HEK293 (cell line): ENCODE results near the gene LSM7.

ENCODE experiments used
- CTCF ChIA-PET: fragments of 350-600 bp; formaldehyde crosslinking; extraction: SDS; loops from one replicate; lab custom pipeline; 2021; ENCODE audit warnings: antibody characterized with exemption; lab: Yijun Ruan, JAX
- POLR2A ChIA-PET: fragments of 300-600 bp; formaldehyde crosslinking; extraction: SDS; loops from one replicate; lab custom pipeline; 2020; ENCODE audit warnings: antibody characterized with exemption, inconsistent platforms; lab: Yijun Ruan, JAX
- H3K27ac ChIP-seq: fragments of 200-500 bp; sonication (Bioruptor generic); 2 replicates; pipeline ENCODE4 v1.5.1; 2014; ENCODE audit warnings: low read depth, low read length, control low read depth, inconsistent platforms; ENCODE audit errors: extremely low read depth
- H3K36me3 ChIP-seq, 2 experiments: fragments of 200-500 bp in 1 of 2; sonication (Bioruptor generic) in 1 of 2; 1 replicate in 1 of 2; 2 replicates in 1 of 2; pipeline ENCODE4 v1.5.1; 2014 to 2017; ENCODE audit warnings: inconsistent platforms in 2 of 2, low read length in 2 of 2; ENCODE audit not compliant: control insufficient read depth in 2 of 2, insufficient read depth in 1 of 2
- H3K4me1 ChIP-seq: fragments of 200-500 bp; sonication (Bioruptor generic); 2 replicates; pipeline ENCODE4 v1.5.1; 2014; ENCODE audit warnings: mild to moderate bottlenecking, low read length, inconsistent platforms; ENCODE audit not compliant: control insufficient read depth, insufficient read depth
- H3K4me3 ChIP-seq: 2 replicates; pipeline ENCODE4 v1.5.1; 2011; ENCODE audit warnings: low read depth, mild to moderate bottlenecking, control low read depth, low read length, moderate library complexity
- H3K9me3 ChIP-seq: fragments of 200-500 bp; sonication (Bioruptor generic); 2 replicates; pipeline ENCODE4 v1.5.1; 2014; ENCODE audit warnings: low read depth, low read length, inconsistent platforms; ENCODE audit not compliant: control insufficient read depth, insufficient read depth
- GLI2 ChIP-seq: fragments of 450-650 bp; formaldehyde crosslinking; IDR thresholded peaks from 2 replicates; pipeline ENCODE4; 2017; ENCODE audit warnings: missing biosample characterization, missing genetic modification characterization, low read depth, borderline replicate concordance
- HOXC10 ChIP-seq: sonication (generic); formaldehyde crosslinking; IDR thresholded peaks from 2 replicates; pipeline ENCODE4 v1.8.1; 2023; ENCODE audit warnings: mild to moderate bottlenecking, missing genetic modification reagents
- SP7 ChIP-seq: fragments of 450-650 bp; formaldehyde crosslinking; IDR thresholded peaks from 2 replicates; pipeline ENCODE4 v1.5.1; 2016; ENCODE audit warnings: missing biosample characterization, missing genetic modification characterization
- ZIC2 ChIP-seq: fragments of 450-650 bp; formaldehyde crosslinking; IDR thresholded peaks from 2 replicates; pipeline ENCODE4 v1.5.1; 2016; ENCODE audit warnings: missing biosample characterization, missing genetic modification characterization
- ZNF155 ChIP-seq: fragments of 450-650 bp; formaldehyde crosslinking; IDR thresholded peaks from 2 replicates; pipeline ENCODE4 v1.5.1; 2016; ENCODE audit warnings: missing biosample characterization, missing genetic modification characterization
- ZNF24 ChIP-seq: fragments of 450-650 bp; formaldehyde crosslinking; IDR thresholded peaks from 2 replicates; pipeline ENCODE4 v1.5.1; 2016; ENCODE audit warnings: missing biosample characterization, missing genetic modification characterization
- ZNF341 ChIP-seq: fragments of 450-650 bp; formaldehyde crosslinking; IDR thresholded peaks from 2 replicates; pipeline ENCODE4; 2016; ENCODE audit warnings: low read depth, missing biosample characterization, missing genetic modification characterization
- ZNF529 ChIP-seq: fragments of 450-650 bp; formaldehyde crosslinking; IDR thresholded peaks from 2 replicates; pipeline ENCODE4 v1.5.1; 2017; ENCODE audit warnings: missing genetic modification characterization, missing biosample characterization; ENCODE audit not compliant: insufficient replicate concordance
- ZNF548 ChIP-seq: fragments of 450-650 bp; formaldehyde crosslinking; IDR thresholded peaks from 2 replicates; pipeline ENCODE4 v1.5.1; 2016; ENCODE audit warnings: missing biosample characterization, missing genetic modification characterization
- ZNF558 ChIP-seq: fragments of 450-650 bp; formaldehyde crosslinking; IDR thresholded peaks from 2 replicates; pipeline ENCODE4 v1.5.1; 2016; ENCODE audit warnings: missing biosample characterization, missing genetic modification characterization
- ZNF600 ChIP-seq: fragments of 450-650 bp; formaldehyde crosslinking; IDR thresholded peaks from 2 replicates; pipeline ENCODE4 v1.5.1; 2016; ENCODE audit warnings: missing biosample characterization, missing genetic modification characterization
- ZNF768 ChIP-seq: fragments of 450-650 bp; formaldehyde crosslinking; IDR thresholded peaks from 2 replicates; pipeline ENCODE4 v1.5.1; 2018; ENCODE audit warnings: missing biosample characterization, mild to moderate bottlenecking, missing genetic modification characterization
- TF ChIP-seq, protein P1 (sequence below): fragments of 450-650 bp; formaldehyde crosslinking; IDR thresholded peaks from 2 replicates; pipeline ENCODE4 v1.5.1; 2016; ENCODE audit warnings: missing biosample characterization, missing genetic modification characterization
- TF ChIP-seq, protein P2 (sequence below): fragments of 450-650 bp; formaldehyde crosslinking; conservative IDR thresholded peaks from 2 replicates; pipeline ENCODE4 v1.5.1; 2016; ENCODE audit warnings: low read depth, missing biosample characterization, missing genetic modification characterization
- TF ChIP-seq, protein P3 (sequence below): fragments of 450-650 bp; formaldehyde crosslinking; optimal IDR thresholded peaks from 2 replicates; pipeline ENCODE3; 2016; ENCODE audit warnings: missing biosample characterization, mild to moderate bottlenecking, missing genetic modification characterization
- TF ChIP-seq, protein P4 (sequence below): fragments of 450-650 bp; formaldehyde crosslinking; IDR thresholded peaks from 2 replicates; pipeline ENCODE4 v1.5.1; 2016; ENCODE audit warnings: missing biosample characterization, missing genetic modification characterization
- TF ChIP-seq, protein P5 (sequence below): fragments of 450-650 bp; formaldehyde crosslinking; conservative IDR thresholded peaks from 2 replicates; pipeline ENCODE4 v1.5.1; 2016; ENCODE audit warnings: low read depth, missing biosample characterization, missing genetic modification characterization

The LSM7 gene

DNA sequence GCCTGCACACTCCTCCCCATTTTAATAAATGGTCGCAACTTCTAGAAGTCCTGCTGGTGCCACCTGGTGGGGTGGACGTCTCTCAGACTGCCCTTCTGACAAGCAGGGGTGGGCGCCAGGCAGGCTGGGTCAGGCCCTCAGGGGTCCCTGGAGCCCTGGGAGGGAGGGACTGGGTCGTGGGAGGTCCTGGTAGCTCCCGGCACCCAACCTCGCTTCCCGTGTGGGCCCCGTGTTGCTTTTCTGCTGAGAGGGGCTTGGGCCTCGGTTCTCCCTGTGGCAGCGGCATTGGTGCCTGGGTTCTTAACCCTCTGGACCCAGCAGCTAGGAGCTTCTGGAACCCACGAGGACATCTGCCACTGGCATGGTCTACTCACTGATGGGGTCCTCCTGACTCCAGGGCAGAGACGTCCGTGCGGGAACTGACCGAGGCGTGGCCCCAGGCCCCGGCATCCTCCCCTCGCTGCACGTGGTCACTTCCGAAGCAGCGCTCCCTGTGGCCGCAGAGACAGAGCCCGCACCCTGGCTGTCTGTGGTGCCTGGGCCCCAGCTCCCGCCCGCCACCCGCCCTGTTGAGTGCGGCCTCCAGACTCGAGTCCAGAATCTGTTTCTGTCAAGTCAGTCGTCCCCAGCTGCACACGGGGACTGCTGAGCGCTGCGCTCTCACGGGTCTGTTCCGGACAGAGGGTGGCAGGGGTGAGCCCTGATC, 25.7 kb upstream of the LSM7 start:
- no peak overlapping the region for H3K4me3 ChIP-seq
- ChIA-PET CTCF (interaction anchor here (0.6 kb wide), 1 partner anchor 81 kb away, joined by 3 read pairs; no protein-coding TSS in a partner anchor), POLR2A (no interaction called here)
- no peaks in the 10 kb centered on the region for H3K4me1 ChIP-seq
- TF ChIP-seq ZNF600 = no peak
- TF ChIP-seq, protein P1, sequence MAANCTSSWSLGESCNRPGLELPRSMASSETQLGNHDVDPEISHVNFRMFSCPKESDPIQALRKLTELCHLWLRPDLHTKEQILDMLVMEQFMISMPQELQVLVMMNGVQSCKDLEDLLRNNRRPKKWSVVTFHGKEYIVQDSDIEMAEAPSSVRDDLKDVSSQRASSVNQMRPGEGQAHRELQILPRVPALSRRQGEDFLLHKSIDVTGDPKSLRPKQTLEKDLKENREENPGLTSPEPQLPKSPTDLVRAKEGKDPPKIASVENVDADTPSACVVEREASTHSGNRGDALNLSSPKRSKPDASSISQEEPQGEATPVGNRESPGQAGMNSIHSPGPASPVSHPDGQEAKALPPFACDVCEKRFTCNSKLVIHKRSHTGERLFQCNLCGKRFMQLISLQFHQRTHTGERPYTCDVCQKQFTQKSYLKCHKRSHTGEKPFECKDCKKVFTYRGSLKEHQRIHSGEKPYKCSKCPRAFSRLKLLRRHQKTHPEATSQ = no peak
- TF ChIP-seq SP7 = no peak
- TF ChIP-seq, protein P2, sequence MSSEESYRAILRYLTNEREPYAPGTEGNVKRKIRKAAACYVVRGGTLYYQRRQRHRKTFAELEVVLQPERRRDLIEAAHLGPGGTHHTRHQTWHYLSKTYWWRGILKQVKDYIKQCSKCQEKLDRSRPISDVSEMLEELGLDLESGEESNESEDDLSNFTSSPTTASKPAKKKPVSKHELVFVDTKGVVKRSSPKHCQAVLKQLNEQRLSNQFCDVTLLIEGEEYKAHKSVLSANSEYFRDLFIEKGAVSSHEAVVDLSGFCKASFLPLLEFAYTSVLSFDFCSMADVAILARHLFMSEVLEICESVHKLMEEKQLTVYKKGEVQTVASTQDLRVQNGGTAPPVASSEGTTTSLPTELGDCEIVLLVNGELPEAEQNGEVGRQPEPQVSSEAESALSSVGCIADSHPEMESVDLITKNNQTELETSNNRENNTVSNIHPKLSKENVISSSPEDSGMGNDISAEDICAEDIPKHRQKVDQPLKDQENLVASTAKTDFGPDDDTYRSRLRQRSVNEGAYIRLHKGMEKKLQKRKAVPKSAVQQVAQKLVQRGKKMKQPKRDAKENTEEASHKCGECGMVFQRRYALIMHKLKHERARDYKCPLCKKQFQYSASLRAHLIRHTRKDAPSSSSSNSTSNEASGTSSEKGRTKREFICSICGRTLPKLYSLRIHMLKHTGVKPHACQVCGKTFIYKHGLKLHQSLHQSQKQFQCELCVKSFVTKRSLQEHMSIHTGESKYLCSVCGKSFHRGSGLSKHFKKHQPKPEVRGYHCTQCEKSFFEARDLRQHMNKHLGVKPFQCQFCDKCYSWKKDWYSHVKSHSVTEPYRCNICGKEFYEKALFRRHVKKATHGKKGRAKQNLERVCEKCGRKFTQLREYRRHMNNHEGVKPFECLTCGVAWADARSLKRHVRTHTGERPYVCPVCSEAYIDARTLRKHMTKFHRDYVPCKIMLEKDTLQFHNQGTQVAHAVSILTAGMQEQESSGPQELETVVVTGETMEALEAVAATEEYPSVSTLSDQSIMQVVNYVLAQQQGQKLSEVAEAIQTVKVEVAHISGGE (tag by site-specific recombination) = no peak
- TF ChIP-seq ZNF341 = no peak
- no peak for TF ChIP-seq ZNF24
- TF ChIP-seq ZIC2 (tag by site-specific recombination) = no peak
- TF ChIP-seq, protein P3, sequence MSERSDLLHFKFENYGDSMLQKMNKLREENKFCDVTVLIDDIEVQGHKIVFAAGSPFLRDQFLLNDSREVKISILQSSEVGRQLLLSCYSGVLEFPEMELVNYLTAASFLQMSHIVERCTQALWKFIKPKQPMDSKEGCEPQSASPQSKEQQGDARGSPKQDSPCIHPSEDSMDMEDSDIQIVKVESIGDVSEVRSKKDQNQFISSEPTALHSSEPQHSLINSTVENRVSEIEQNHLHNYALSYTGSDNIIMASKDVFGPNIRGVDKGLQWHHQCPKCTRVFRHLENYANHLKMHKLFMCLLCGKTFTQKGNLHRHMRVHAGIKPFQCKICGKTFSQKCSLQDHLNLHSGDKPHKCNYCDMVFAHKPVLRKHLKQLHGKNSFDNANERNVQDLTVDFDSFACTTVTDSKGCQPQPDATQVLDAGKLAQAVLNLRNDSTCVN = no peak
- TF ChIP-seq, protein P4, sequence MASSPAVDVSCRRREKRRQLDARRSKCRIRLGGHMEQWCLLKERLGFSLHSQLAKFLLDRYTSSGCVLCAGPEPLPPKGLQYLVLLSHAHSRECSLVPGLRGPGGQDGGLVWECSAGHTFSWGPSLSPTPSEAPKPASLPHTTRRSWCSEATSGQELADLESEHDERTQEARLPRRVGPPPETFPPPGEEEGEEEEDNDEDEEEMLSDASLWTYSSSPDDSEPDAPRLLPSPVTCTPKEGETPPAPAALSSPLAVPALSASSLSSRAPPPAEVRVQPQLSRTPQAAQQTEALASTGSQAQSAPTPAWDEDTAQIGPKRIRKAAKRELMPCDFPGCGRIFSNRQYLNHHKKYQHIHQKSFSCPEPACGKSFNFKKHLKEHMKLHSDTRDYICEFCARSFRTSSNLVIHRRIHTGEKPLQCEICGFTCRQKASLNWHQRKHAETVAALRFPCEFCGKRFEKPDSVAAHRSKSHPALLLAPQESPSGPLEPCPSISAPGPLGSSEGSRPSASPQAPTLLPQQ (tag by site-specific recombination) = no peak
- no peak for TF ChIP-seq ZNF548
- TF ChIP-seq ZNF155 (tag by site-specific recombination) = no peak
- no peak for TF ChIP-seq HOXC10
- TF ChIP-seq ZNF529 (tag by site-specific recombination) = no peak
- TF ChIP-seq ZNF558 (tag by site-specific recombination) = no peak
- no peak for TF ChIP-seq ZNF768
- no peak for TF ChIP-seq GLI2 (tag by site-specific recombination)
- TF ChIP-seq, protein P5, sequence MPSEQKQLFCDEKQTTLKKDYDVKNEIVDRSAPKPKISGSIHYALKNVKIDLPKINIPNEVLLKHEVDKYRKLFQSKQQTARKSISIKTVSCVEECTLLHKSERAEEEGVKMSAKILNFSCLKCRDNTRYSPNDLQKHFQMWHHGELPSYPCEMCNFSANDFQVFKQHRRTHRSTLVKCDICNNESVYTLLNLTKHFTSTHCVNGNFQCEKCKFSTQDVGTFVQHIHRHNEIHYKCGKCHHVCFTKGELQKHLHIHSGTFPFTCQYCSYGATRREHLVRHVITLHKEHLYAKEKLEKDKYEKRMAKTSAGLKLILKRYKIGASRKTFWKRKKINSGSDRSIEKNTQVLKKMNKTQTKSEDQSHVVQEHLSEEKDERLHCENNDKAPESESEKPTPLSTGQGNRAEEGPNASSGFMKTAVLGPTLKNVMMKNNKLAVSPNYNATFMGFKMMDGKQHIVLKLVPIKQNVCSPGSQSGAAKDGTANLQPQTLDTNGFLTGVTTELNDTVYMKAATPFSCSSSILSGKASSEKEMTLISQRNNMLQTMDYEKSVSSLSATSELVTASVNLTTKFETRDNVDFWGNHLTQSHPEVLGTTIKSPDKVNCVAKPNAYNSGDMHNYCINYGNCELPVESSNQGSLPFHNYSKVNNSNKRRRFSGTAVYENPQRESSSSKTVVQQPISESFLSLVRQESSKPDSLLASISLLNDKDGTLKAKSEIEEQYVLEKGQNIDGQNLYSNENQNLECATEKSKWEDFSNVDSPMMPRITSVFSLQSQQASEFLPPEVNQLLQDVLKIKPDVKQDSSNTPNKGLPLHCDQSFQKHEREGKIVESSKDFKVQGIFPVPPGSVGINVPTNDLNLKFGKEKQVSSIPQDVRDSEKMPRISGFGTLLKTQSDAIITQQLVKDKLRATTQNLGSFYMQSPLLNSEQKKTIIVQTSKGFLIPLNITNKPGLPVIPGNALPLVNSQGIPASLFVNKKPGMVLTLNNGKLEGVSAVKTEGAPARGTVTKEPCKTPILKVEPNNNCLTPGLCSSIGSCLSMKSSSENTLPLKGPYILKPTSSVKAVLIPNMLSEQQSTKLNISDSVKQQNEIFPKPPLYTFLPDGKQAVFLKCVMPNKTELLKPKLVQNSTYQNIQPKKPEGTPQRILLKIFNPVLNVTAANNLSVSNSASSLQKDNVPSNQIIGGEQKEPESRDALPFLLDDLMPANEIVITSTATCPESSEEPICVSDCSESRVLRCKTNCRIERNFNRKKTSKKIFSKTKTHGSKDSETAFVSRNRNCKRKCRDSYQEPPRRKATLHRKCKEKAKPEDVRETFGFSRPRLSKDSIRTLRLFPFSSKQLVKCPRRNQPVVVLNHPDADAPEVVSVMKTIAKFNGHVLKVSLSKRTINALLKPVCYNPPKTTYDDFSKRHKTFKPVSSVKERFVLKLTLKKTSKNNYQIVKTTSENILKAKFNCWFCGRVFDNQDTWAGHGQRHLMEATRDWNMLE (tag by site-specific recombination) = no peak
- H3K9me3 ChIP-seq = no peaks in the 10 kb centered on the region
- no peak overlapping the region for H3K27ac ChIP-seq
- H3K36me3 ChIP-seq = peaks cover 0 to 27% of the 10 kb centered on the region in 2 experiments; a peak in 1 of 3 replicates
